GM12878 (cell line): ENCODE data around the gene RNF44. TPM values are rescaled to one million over a fixed set of nuclear protein-coding genes. Genes with fewer than 3 reads are reported as not detected.

Experiments
- ATAC-seq: fragments of 200-7000 bp; cut with Tn5 transposase; 3 replicates; pipeline ENCODE4 v1.9.1; 2020; ENCODE audit warnings: mild to moderate bottlenecking, moderate library complexity
- BruUV-seq: library from RNA; stranded (reverse); fragments of 400-500 nt; replicated peaks from 2 replicates; lab custom pipeline; 2021; lab: Mats Ljungman, UMichigan
- CTCF ChIA-PET: fragments of 300-600 bp; sonication (Branson Sonifier 250); formaldehyde crosslinking; extraction: SDS; loops from one replicate; lab custom pipeline; 2021; ENCODE audit warnings: inconsistent platforms; lab: Yijun Ruan, JAX
- POLR2A ChIA-PET: fragments of 350-600 bp; formaldehyde crosslinking; extraction: SDS; loops from one replicate; lab custom pipeline; 2021; ENCODE audit warnings: inconsistent platforms; lab: Charles Lee
- RAD21 ChIA-PET: fragments of 300-600 bp; sonication (Branson Sonifier 250); formaldehyde crosslinking; loops from one replicate; lab custom pipeline; 2023; ENCODE audit warnings: antibody characterized with exemption; ENCODE audit not compliant: unreplicated experiment; lab: Charles Lee
- SMC1A ChIA-PET: fragments of 300-600 bp; sonication (Branson Sonifier 250); formaldehyde crosslinking; loops from one replicate; lab custom pipeline; 2023; ENCODE audit not compliant: unreplicated experiment, uncharacterized antibody; lab: Charles Lee
- DNase-seq: peaks from one replicate; pipeline ENCODE4 v3.0.0-alpha.2; 2011; ENCODE audit warnings: low read depth, low spot score
- FAIRE-seq: peaks from 3 replicates; lab custom pipeline; 2011; peaks lifted over from hg19 to GRCh38; lab: Jason Lieb, UNC
- H2AFZ ChIP-seq: 2 replicates; pipeline ENCODE4 v1.6.0; 2011; ENCODE audit warnings: low read depth, low read length, control low read depth; ENCODE audit not compliant: control insufficient read depth
- H3K27ac ChIP-seq: 2 replicates; pipeline ENCODE4 v1.5.1; 2011; ENCODE audit warnings: control low read depth; ENCODE audit not compliant: control insufficient read depth, insufficient read depth
- H3K27me3 ChIP-seq, 2 experiments: replicated peaks in 1 of 2; 2 replicates each; pipeline versions ENCODE4 v1.6.0 to v1.6.1; 2011; ENCODE audit warnings: low read length in 1 of 2; ENCODE audit not compliant: control insufficient read depth in 2 of 2, insufficient read depth in 2 of 2
- H3K36me3 ChIP-seq, 2 experiments: 2 replicates each; pipeline ENCODE4 v1.5.1; 2011; ENCODE audit warnings: low read length in 1 of 2; ENCODE audit not compliant: control insufficient read depth in 2 of 2, insufficient read depth in 2 of 2
- H3K4me1 ChIP-seq: 2 replicates; pipeline ENCODE4 v1.6.1; 2011; ENCODE audit warnings: mild to moderate bottlenecking, low read length, moderate library complexity, mixed read lengths; ENCODE audit not compliant: control insufficient read depth, insufficient read depth
- H3K4me2 ChIP-seq: 2 replicates; pipeline ENCODE4 v1.6.0; 2011; ENCODE audit warnings: control low read depth; ENCODE audit not compliant: control insufficient read depth, insufficient read depth
- H3K4me3 ChIP-seq: fragments of 200-600 bp; sonication (generic); 2 replicates; pipeline ENCODE4 v1.5.1; 2016
- H3K79me2 ChIP-seq: 2 replicates; pipeline ENCODE4 v1.6.0; 2011; ENCODE audit warnings: low read length; ENCODE audit not compliant: control insufficient read depth, insufficient read depth
- H3K9ac ChIP-seq: 2 replicates; pipeline ENCODE4 v1.8.0; 2011; ENCODE audit warnings: low read length, control low read depth, mixed read lengths; ENCODE audit not compliant: control insufficient read depth, insufficient read depth
- H3K9me3 ChIP-seq: replicated peaks from 3 replicates; pipeline ENCODE4 v1.5.1; 2011; ENCODE audit warnings: mild to moderate bottlenecking, low read length; ENCODE audit not compliant: control insufficient read depth, insufficient read depth
- H4K20me1 ChIP-seq: 2 replicates; pipeline ENCODE4 v1.6.0; 2011; ENCODE audit not compliant: control insufficient read depth, insufficient read depth
- EED ChIP-seq: sonication (generic); IDR thresholded peaks from 2 replicates; pipeline ENCODE4 v1.6.1; 2016; ENCODE audit warnings: antibody characterized with exemption, low read depth
- EGR1 ChIP-seq, 2 experiments: IDR thresholded peaks; 1 replicate in 1 of 2; 2 replicates in 1 of 2; pipeline ENCODE4 v1.6.1; 2011 to 2012; ENCODE audit warnings: low read depth in 2 of 2, low read length in 2 of 2, borderline replicate concordance in 1 of 2, mild to moderate bottlenecking in 1 of 2, moderate library complexity in 1 of 2
- NR2C2 ChIP-seq: IDR thresholded peaks from 2 replicates; pipeline ENCODE4 v1.6.1; 2011; ENCODE audit warnings: borderline replicate concordance, low read depth; ENCODE audit not compliant: control insufficient read depth, insufficient read length
- SP1 ChIP-seq: IDR thresholded peaks from one replicate; pipeline ENCODE4 v1.6.1; 2011; ENCODE audit warnings: low read depth, low read length
- SPI1 ChIP-seq: IDR thresholded peaks from 2 replicates; pipeline ENCODE4 v1.6.1; 2011; ENCODE audit warnings: low read depth, mild to moderate bottlenecking, low read length, moderate library complexity, borderline replicate concordance; ENCODE audit not compliant: insufficient read depth
- TCF12 ChIP-seq: IDR thresholded peaks from 2 replicates; pipeline ENCODE4 v1.6.1; 2011; ENCODE audit warnings: low read depth, mild to moderate bottlenecking, low read length
- WGBS: methylation state at CpG from one replicate; pipeline ENCODE4 v1.1.6; 2016; ENCODE audit warnings: low lambda C conversion rate; ENCODE audit not compliant: insufficient replicate concordance, insufficient coverage; ENCODE audit errors: missing lambda C conversion rate; 5-methylcytosine and 5-hydroxymethylcytosine counted together
- in situ Hi-C: fragments of 300-500 bp; cut with MboI; formaldehyde crosslinking; loops from 9 replicates; pipeline ENCODE4 v1.14.3; 2018; ENCODE audit warnings: mixed read lengths
- intact Hi-C: fragments of 100-400 bp; cut with micrococcal nuclease; formaldehyde crosslinking; loops from one replicate; pipeline ENCODE4 v1.14.2; 2022; ENCODE audit not compliant: unreplicated experiment
- polyA plus RNA-seq, 11 experiments: library from polyadenylated mRNA; depleted of rRNA in 4 of 11; unstranded in 6 of 11; stranded (reverse) in 5 of 11; fragments of >200 nt; fragmentation: Nextera tagmentation in 4 of 11; fragmentation: Illumina TruSeq in 1 of 11; extraction: Ambion mirVana in 4 of 11; extraction: Trizol in 1 of 11; gene quantifications; 1 replicate in 1 of 11; 2 replicates in 10 of 11; pipeline versions ENCODE4 v1.2.1 to v1.2.3, GENCODE V29; 2011 to 2016; ENCODE audit warnings: inconsistent platforms in 2 of 11, missing spikeins in 2 of 11, low read depth in 1 of 11
- total RNA-seq, 4 experiments: library from RNA; depleted of rRNA in 3 of 4; stranded (reverse); fragments of >200 nt in 3 of 4; fragmentation: Illumina TruSeq in 1 of 4; extraction: Trizol in 1 of 4; gene quantifications; 2 replicates each; pipeline versions ENCODE4 v1.2.1 to v1.2.3, GENCODE V29; 2013 to 2021
- TF ChIP-seq, protein P1 (sequence below), 3 experiments: IDR thresholded peaks in 2 of 3; conservative IDR thresholded peaks in 1 of 3; 2 replicates each; pipeline ENCODE4 v1.5.1; 2011; ENCODE audit warnings: low read depth in 3 of 3, low read length in 3 of 3, mild to moderate bottlenecking in 3 of 3, control low read depth in 2 of 3, moderate library complexity in 2 of 3, inconsistent platforms in 1 of 3, mixed read lengths in 1 of 3; ENCODE audit not compliant: control insufficient read depth in 2 of 3, insufficient read depth in 1 of 3; ENCODE audit errors: extremely low read depth in 1 of 3
- TF ChIP-seq, protein P2 (sequence below): IDR thresholded peaks from 2 replicates; pipeline ENCODE4 v1.6.1; 2011; ENCODE audit warnings: low read depth, mild to moderate bottlenecking, low read length, moderate library complexity, borderline replicate concordance; ENCODE audit errors: extremely low read depth

The RNF44 gene
- total and polyA plus RNA-seq, 10 of the 15 experiments (the other 5 are each of a cell fraction or from before 2014, with no cell fraction given) = 1.7 to 51.9 (median 7.9) TPM

- TF ChIP-seq, protein P1, sequence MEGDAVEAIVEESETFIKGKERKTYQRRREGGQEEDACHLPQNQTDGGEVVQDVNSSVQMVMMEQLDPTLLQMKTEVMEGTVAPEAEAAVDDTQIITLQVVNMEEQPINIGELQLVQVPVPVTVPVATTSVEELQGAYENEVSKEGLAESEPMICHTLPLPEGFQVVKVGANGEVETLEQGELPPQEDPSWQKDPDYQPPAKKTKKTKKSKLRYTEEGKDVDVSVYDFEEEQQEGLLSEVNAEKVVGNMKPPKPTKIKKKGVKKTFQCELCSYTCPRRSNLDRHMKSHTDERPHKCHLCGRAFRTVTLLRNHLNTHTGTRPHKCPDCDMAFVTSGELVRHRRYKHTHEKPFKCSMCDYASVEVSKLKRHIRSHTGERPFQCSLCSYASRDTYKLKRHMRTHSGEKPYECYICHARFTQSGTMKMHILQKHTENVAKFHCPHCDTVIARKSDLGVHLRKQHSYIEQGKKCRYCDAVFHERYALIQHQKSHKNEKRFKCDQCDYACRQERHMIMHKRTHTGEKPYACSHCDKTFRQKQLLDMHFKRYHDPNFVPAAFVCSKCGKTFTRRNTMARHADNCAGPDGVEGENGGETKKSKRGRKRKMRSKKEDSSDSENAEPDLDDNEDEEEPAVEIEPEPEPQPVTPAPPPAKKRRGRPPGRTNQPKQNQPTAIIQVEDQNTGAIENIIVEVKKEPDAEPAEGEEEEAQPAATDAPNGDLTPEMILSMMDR (IDR thresholded peaks at IDR 0.05 in 2 of 3, conservative IDR thresholded peaks at IDR 0.05 in 1 of 3; ENCODE audit: control insufficient read depth in 2 of 3, extremely low read depth in 1 of 3, insufficient read depth in 1 of 3, low read depth in 3 of 3, low read length in 3 of 3) = peak in 2 of 3 experiments; percentile 22 to 48; a peak in 3 of 6 replicates
- TF ChIP-seq EED = no peak
- TF ChIP-seq TCF12 = no peak
- TF ChIP-seq, protein P2, sequence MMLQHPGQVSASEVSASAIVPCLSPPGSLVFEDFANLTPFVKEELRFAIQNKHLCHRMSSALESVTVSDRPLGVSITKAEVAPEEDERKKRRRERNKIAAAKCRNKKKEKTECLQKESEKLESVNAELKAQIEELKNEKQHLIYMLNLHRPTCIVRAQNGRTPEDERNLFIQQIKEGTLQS = no peak
- no peak for TF ChIP-seq SP1
- TF ChIP-seq, all 136 proteins: peak for 9
Measured at GRCh38 chr5:176542596-176543427, 5.6 kb upstream of the RNF44 start (continued).

GRCh38 chr5:176542135-176542595, 5.0 kb upstream of the RNF44 start:
- H3K9ac ChIP-seq = peak overlapping the region; percentile 57; the same call in 1 of the 2 replicates
- ChIA-PET CTCF (interaction anchor here (0.7 to 2.7 kb wide), 6 partner anchors 8 to 180 kb away, joined by 3 to 18 read pairs (median 4); partner anchors contain the start of genes CLTB and KIAA1191), POLR2A (no interaction called here), SMC1A (interaction anchor here (1.0 to 1.7 kb wide), 2 partner anchors 8 to 92 kb away, joined by 5 to 7 read pairs; no protein-coding TSS in a partner anchor), RAD21 (interaction anchor here (1.4 to 2.4 kb wide), 3 partner anchors 8 to 126 kb away, joined by 3 to 17 read pairs (median 5); partner anchors contain the start of gene CLTB)
- H3K36me3 ChIP-seq = no peaks in the 10 kb centered on the region
- H3K4me1 ChIP-seq = peaks cover 17% of the 10 kb centered on the region
- peak; percentile 16 for ATAC-seq
- H3K79me2 ChIP-seq = 0 out of 2 replicates have a peak, but pooled peaks cover 1% of the 10 kb centered on the region
- BruUV-seq = no TSS peak
- peak; percentile 31 for FAIRE-seq
- 0 out of 3 replicates have a peak, but pooled peaks of 1 of the 2 experiments have one; percentile 31 for TF ChIP-seq EGR1 (IDR thresholded peaks at IDR 0.05; ENCODE audit: borderline replicate concordance in 1 of 2, low read depth in 2 of 2, low read length in 2 of 2)
- TF ChIP-seq SPI1 = peak; percentile 38; the same call in 1 of the 2 replicates
- no peak for TF ChIP-seq NR2C2
- peak overlapping the region; percentile 88 for H3K4me3 ChIP-seq
- peak overlapping the region; percentile 67 for H2AFZ ChIP-seq
- H3K4me2 ChIP-seq = peak overlapping the region; percentile 82
- peak overlapping the region; percentile 50; the same call in 1 of the 2 replicates for H3K27ac ChIP-seq
- DNase-seq = no peak
- H3K27me3 ChIP-seq = no peaks in the 10 kb centered on the region
- no peaks in the 10 kb centered on the region for H4K20me1 ChIP-seq
- intact Hi-C loops = no loop called here
- 8% methylated on average over 16 of the region's 16 CpGs for whole genome bisulfite sequencing
- in situ Hi-C loops = no loop called here
- no peaks in the 10 kb centered on the region for H3K9me3 ChIP-seq
